SK-N-MC (cell line): ENCODE results near the gene AKAP13.

Source experiments
- EZH2 ChIP-seq: fragments of 200-600 bp; sonication (generic); IDR thresholded peaks from one replicate; pipeline ENCODE4 v1.6.1; 2017; ENCODE audit warnings: antibody characterized with exemption
- FOXP2 ChIP-seq: optimal IDR thresholded peaks from 2 replicates; pipeline ENCODE3; 2011; ENCODE audit warnings: mild to moderate bottlenecking, moderate library complexity; ENCODE audit not compliant: insufficient read depth; ENCODE audit errors: extremely low read length, control extremely low read depth
- POLR2AphosphoS5 ChIP-seq: IDR thresholded peaks from 2 replicates; pipeline ENCODE4 v1.6.1; 2012; ENCODE audit warnings: mild to moderate bottlenecking, low read depth, low read length, borderline replicate concordance

GRCh38 chr15:85501574-85501973 lies 121.2 kb downstream of the AKAP13 start:
- TF ChIP-seq EZH2 (no peak), POLR2AphosphoS5 (no peak), FOXP2 (no peak)
